CD4-positive, alpha-beta T cell treated with Interleukin-4 for 4 hours (primary cell): ENCODE measurements around the gene FHIP2A.

Experiments
- DNase-seq: peaks from one replicate; pipeline ENCODE4 v3.0.0-alpha.2; 2020

The FHIP2A gene

GRCh38 chr10:114862456-114862855 lies 40.9 kb downstream of the FHIP2A start:
- DNase-seq = no peak

GRCh38 chr10:114867365-114867764 lies 45.8 kb downstream of the FHIP2A start:
- DNase-seq = no peak

GRCh38 chr10:114868870-114869519 lies 47.4 kb downstream of the FHIP2A start:
- no peak for DNase-seq

- DNase-seq = no peak
Measured at GRCh38 chr10:114869520-114869892, 47.9 kb downstream of the FHIP2A start.

GRCh38 chr10:114870486-114870885 lies 48.9 kb downstream of the FHIP2A start:
- no peak for DNase-seq

GRCh38 chr10:114871379-114871778 lies 49.8 kb downstream of the FHIP2A start:
- no peak for DNase-seq
